Inflammatory macrophage (primary cell): ENCODE measurements around the gene XXYLT1.

ENCODE experiments used
- DNase-seq, 2 donors: peaks; one replicate each; pipeline ENCODE4 v3.0.0-alpha.2; 2020 to 2022

Gene XXYLT1

GRCh38 chr3:195150181-195151118, 120.5 kb downstream of the XXYLT1 start:
- DNase-seq = peak; percentile 24 to 69

GRCh38 chr3:195149292-195150030, 121.5 kb downstream of the XXYLT1 start:
- no peak for DNase-seq

GRCh38 chr3:195148549-195148948, 122.4 kb downstream of the XXYLT1 start:
- peak in 1 of 2 donors; percentile 10 for DNase-seq

- peak; percentile 22 to 57 for DNase-seq
Observed at GRCh38 chr3:195147649-195148080, 123.3 kb downstream of the XXYLT1 start.

GRCh38 chr3:195146131-195146530, 124.8 kb downstream of the XXYLT1 start:
- DNase-seq = no peak

GRCh38 chr3:195145579-195145978, 125.4 kb downstream of the XXYLT1 start:
- DNase-seq = no peak

- DNase-seq = no peak
Observed at GRCh38 chr3:195143221-195143620, 127.7 kb downstream of the XXYLT1 start.

GRCh38 chr3:195142519-195142918, 128.4 kb downstream of the XXYLT1 start:
- no peak for DNase-seq

GRCh38 chr3:195140816-195141793, 129.9 kb downstream of the XXYLT1 start:
- no peak for DNase-seq

- DNase-seq = no peak
Observed at GRCh38 chr3:195140410-195140809, 130.5 kb downstream of the XXYLT1 start.

GRCh38 chr3:195139876-195140240, 131.1 kb downstream of the XXYLT1 start:
- no peak for DNase-seq

GRCh38 chr3:195139091-195139875, 131.7 kb downstream of the XXYLT1 start:
- DNase-seq = no peak

- DNase-seq = no peak
Observed at GRCh38 chr3:195137638-195138588, 133.0 kb downstream of the XXYLT1 start.

- no peak for DNase-seq
Observed at GRCh38 chr3:195135917-195136316, 135.0 kb downstream of the XXYLT1 start.

GRCh38 chr3:195134431-195134830, 136.5 kb downstream of the XXYLT1 start:
- no peak for DNase-seq

GRCh38 chr3:195133462-195133861, 137.5 kb downstream of the XXYLT1 start:
- DNase-seq = no peak

GRCh38 chr3:195133013-195133412, 137.9 kb downstream of the XXYLT1 start:
- no peak for DNase-seq

- no peak for DNase-seq
Observed at GRCh38 chr3:195131176-195131575, 139.8 kb downstream of the XXYLT1 start.

GRCh38 chr3:195129644-195130492, 141.1 kb downstream of the XXYLT1 start:
- DNase-seq = peak in 1 of 2 donors; percentile 12
